Activated CD4-positive, alpha-beta T cell treated with anti-CD3 and anti-CD28 coated beads, Interleukin-2, Interleukin-6, amounts not matched to agents 100 ng/mL and 50 ng/mL, durations not matched to agents 16 hours and 8 hours (primary cell): ENCODE data around the gene CISD2.
"Not testable (repeated sequence)": the region's sequence is repeated elsewhere in the genome, so short reads cannot be mapped to it uniquely, and the experiment has no call there.

Experiments used
- DNase-seq: peaks from one replicate; pipeline ENCODE4 v3.0.0-alpha.2; 2020

The CISD2 gene

GRCh38 chr4:102935716-102936115 is 66.9 kb downstream of the CISD2 start:
- no peak for DNase-seq

- DNase-seq = not testable (repeated sequence)
Measured at GRCh38 chr4:102938063-102938462, 69.3 kb downstream of the CISD2 start.
